ENCODE results near the gene ZFP62. TPM values are rescaled to one million over a fixed set of nuclear protein-coding genes. Genes with fewer than 3 reads are reported as not detected.

Gene ZFP62
- total RNA-seq, 2 experiments from 2014 or later = 23.2 to 25.2 TPM

- CTCF ChIA-PET = interaction anchor here (0.6 to 3.2 kb wide), 5 partner anchors 15 to 90 kb away, joined by 3 to 16 read pairs (median 4); partner anchors contain the start of gene ZFP62
- no peak for ATAC-seq
- Mint-ChIP-seq H3K27ac (peak overlapping the region; percentile 100), H3K27me3 (no peaks in the 10 kb centered on the region), H3K36me3 (peaks cover 30% of the 10 kb centered on the region), H3K9me3 (ENCODE audit: low read depth) (no peaks in the 10 kb centered on the region), H3K4me1 (peaks cover 64% of the 10 kb centered on the region), H3K4me3 (peak overlapping the region; percentile 78)
- no peak for DNase-seq
These were observed 52.5 kb downstream of the ZFP62 start for GRCh38 chr5:180808461-180809000.

- no peak for ATAC-seq
- Mint-ChIP-seq H3K27ac (peak overlapping the region; percentile 100), H3K4me3 (peak overlapping the region; percentile 78), H3K4me1 (peaks cover 57% of the 10 kb centered on the region), H3K9me3 (ENCODE audit: low read depth) (no peaks in the 10 kb centered on the region), H3K27me3 (no peaks in the 10 kb centered on the region), H3K36me3 (peaks cover 32% of the 10 kb centered on the region)
- CTCF ChIA-PET = interaction anchor here (0.6 to 3.2 kb wide), 5 partner anchors 14 to 90 kb away, joined by 3 to 16 read pairs (median 4); partner anchors contain the start of gene ZFP62
- DNase-seq = no peak
These were observed 53.2 kb downstream of the ZFP62 start for GRCh38 chr5:180807654-180808414.

- DNase-seq = no peak
- Mint-ChIP-seq H3K9me3 (ENCODE audit: low read depth) (no peaks in the 10 kb centered on the region), H3K4me3 (peak overlapping the region; percentile 78), H3K27me3 (no peaks in the 10 kb centered on the region), H3K27ac (peak overlapping the region; percentile 100), H3K36me3 (peaks cover 32% of the 10 kb centered on the region), H3K4me1 (peaks cover 56% of the 10 kb centered on the region)
- CTCF ChIA-PET = interaction anchor here (2.5 to 3.2 kb wide), 2 partner anchors 23 to 54 kb away, joined by 12 to 16 read pairs; partner anchors contain the start of gene ZFP62
- ATAC-seq = no peak
These were observed 54.0 kb downstream of the ZFP62 start for GRCh38 chr5:180807046-180807445.

- CTCF ChIA-PET = interaction anchor here (1.0 to 3.2 kb wide), 2 partner anchors 12 to 24 kb away, joined by 3 to 16 read pairs; no protein-coding TSS in a partner anchor
- H3K9me3 Mint-ChIP-seq (ENCODE audit: low read depth) = no peaks in the 10 kb centered on the region
- H3K4me1 Mint-ChIP-seq = peaks cover 55% of the 10 kb centered on the region
- H3K36me3 Mint-ChIP-seq = peaks cover 37% of the 10 kb centered on the region
- H3K27me3 Mint-ChIP-seq = no peaks in the 10 kb centered on the region
- peak overlapping the region; percentile 100 for H3K27ac Mint-ChIP-seq
- H3K4me3 Mint-ChIP-seq = peak overlapping the region; percentile 78
- no peak for DNase-seq
- no peak for ATAC-seq
These were observed 54.6 kb downstream of the ZFP62 start for GRCh38 chr5:180806351-180807011.

- peak; percentile 67 for DNase-seq
- peaks cover 57% of the 10 kb centered on the region for H3K36me3 Mint-ChIP-seq
These were observed 56.9 kb downstream of the ZFP62 start for GRCh38 chr5:180804129-180804618.

GRCh38 chr5:180803181-180804128 lies 57.6 kb downstream of the ZFP62 start:
- peaks cover 76% of the 10 kb centered on the region for H3K4me1 Mint-ChIP-seq
- peak overlapping the region; percentile 100 for H3K27ac Mint-ChIP-seq
- no peaks in the 10 kb centered on the region for H3K9me3 Mint-ChIP-seq (ENCODE audit: low read depth)
- CTCF ChIA-PET = interaction anchor here (0.7 to 2.9 kb wide), 5 partner anchors 14 to 332 kb away, joined by 3 to 16 read pairs (median 4); partner anchors contain the start of gene ZFP62
- no peaks in the 10 kb centered on the region for H3K27me3 Mint-ChIP-seq
- peak overlapping the region; percentile 78 for H3K4me3 Mint-ChIP-seq
- DNase-seq = peak; percentile 97
- peak; percentile 73 for ATAC-seq
- H3K36me3 Mint-ChIP-seq = peaks cover 61% of the 10 kb centered on the region

More at GRCh38 chr5:180804129-180804618, 56.9 kb downstream of the ZFP62 start:
- ATAC-seq = peak; percentile 18
- peak overlapping the region; percentile 100 for H3K27ac Mint-ChIP-seq
- H3K27me3 Mint-ChIP-seq = no peaks in the 10 kb centered on the region
- H3K4me1 Mint-ChIP-seq = peaks cover 76% of the 10 kb centered on the region
- peak overlapping the region; percentile 78 for H3K4me3 Mint-ChIP-seq
- H3K9me3 Mint-ChIP-seq (ENCODE audit: low read depth) = no peaks in the 10 kb centered on the region
- CTCF ChIA-PET = interaction anchor here (1.0 to 2.9 kb wide), 4 partner anchors 10 to 56 kb away, joined by 3 to 16 read pairs (median 6); partner anchors contain the start of gene ZFP62

- CTCF ChIA-PET = interaction anchor here (0.7 to 3.3 kb wide), 10 partner anchors 8 to 333 kb away, joined by 3 to 16 read pairs (median 4); partner anchors contain the start of gene ZFP62
- peaks cover 62% of the 10 kb centered on the region for H3K36me3 Mint-ChIP-seq
- H3K4me1 Mint-ChIP-seq = peaks cover 76% of the 10 kb centered on the region
- DNase-seq = peak; percentile 82
- ATAC-seq = peak; percentile 60
- peak within 1 kb of the TSS; percentile 100 for H3K27ac Mint-ChIP-seq
- H3K4me3 Mint-ChIP-seq = peak within 1 kb of the TSS; percentile 78
- no peaks in the 10 kb centered on the region for H3K27me3 Mint-ChIP-seq
- no peaks in the 10 kb centered on the region for H3K9me3 Mint-ChIP-seq (ENCODE audit: low read depth)
These were observed 58.5 kb downstream of the ZFP62 start, which contains the start of gene MGAT1 for GRCh38 chr5:180802325-180803180. Gene MGAT1, minus strand, starts transcription at chr5:180802806. Its CDS starts 9,835 bp downstream, at chr5:180792971.

GRCh38 chr5:180801596-180802324 lies 59.3 kb downstream of the ZFP62 start:
- peak overlapping the region; percentile 86 for H3K27ac Mint-ChIP-seq
- H3K4me1 Mint-ChIP-seq = peaks cover 74% of the 10 kb centered on the region
- H3K27me3 Mint-ChIP-seq = no peaks in the 10 kb centered on the region
- H3K9me3 Mint-ChIP-seq (ENCODE audit: low read depth) = no peaks in the 10 kb centered on the region
- H3K4me3 Mint-ChIP-seq = peak overlapping the region; percentile 78
- CTCF ChIA-PET = interaction anchor here (0.6 to 3.3 kb wide), 6 partner anchors 9 to 461 kb away, joined by 3 to 16 read pairs (median 4); no protein-coding TSS in a partner anchor
- ATAC-seq = peak; percentile 1
- no peak for DNase-seq
- H3K36me3 Mint-ChIP-seq = peaks cover 56% of the 10 kb centered on the region

- Mint-ChIP-seq H3K36me3 (peaks cover 59% of the 10 kb centered on the region), H3K4me3 (peak overlapping the region; percentile 78)
These were observed 60.9 kb downstream of the ZFP62 start for GRCh38 chr5:180799902-180800801.

GRCh38 chr5:180799194-180799593 lies 61.9 kb downstream of the ZFP62 start:
- DNase-seq (no peak), ATAC-seq (no peak)
- H3K9me3 Mint-ChIP-seq (ENCODE audit: low read depth) = no peaks in the 10 kb centered on the region
- H3K4me3 Mint-ChIP-seq = peak overlapping the region; percentile 10
- H3K36me3 Mint-ChIP-seq = peaks cover 60% of the 10 kb centered on the region
- H3K4me1 Mint-ChIP-seq = peaks cover 71% of the 10 kb centered on the region
- peak overlapping the region; percentile 86 for H3K27ac Mint-ChIP-seq
- H3K27me3 Mint-ChIP-seq = no peaks in the 10 kb centered on the region
- CTCF ChIA-PET = interaction anchor here (1.0 to 3.3 kb wide), 3 partner anchors 26 to 71 kb away, joined by 3 to 16 read pairs (median 4); no protein-coding TSS in a partner anchor

More at GRCh38 chr5:180799902-180800801, 60.9 kb downstream of the ZFP62 start:
- Mint-ChIP-seq H3K27ac (peak overlapping the region; percentile 86), H3K4me1 (peaks cover 75% of the 10 kb centered on the region), H3K9me3 (ENCODE audit: low read depth) (no peaks in the 10 kb centered on the region), H3K27me3 (no peaks in the 10 kb centered on the region)
- no peak for ATAC-seq
- DNase-seq = no peak
- CTCF ChIA-PET = interaction anchor here (1.2 to 3.3 kb wide), 2 partner anchors 30 to 35 kb away, joined by 3 to 16 read pairs; no protein-coding TSS in a partner anchor
